ENCODE results near the gene ALOX5. TPM values are rescaled to one million over a fixed set of nuclear protein-coding genes. Genes with fewer than 3 reads are reported as not detected.

ALOX5 gene
- total and polyA plus RNA-seq, 4 donors: 2.9 to 16.9 (median 8.4) TPM

- no peak for TF ChIP-seq REST (IDR thresholded peaks at IDR 0.05)
- no peak for TF ChIP-seq HNF4G (IDR thresholded peaks at IDR 0.05)
Measured at GRCh38 chr10:45379891-45380540, 6.0 kb downstream of the ALOX5 start (continued).

- no peaks in the 10 kb centered on the region for H3K36me3 ChIP-seq (ENCODE audit: control insufficient read depth in 4 of 4, insufficient read depth in 3 of 4, low read depth in 1 of 4, low read length in 3 of 4)
- no peaks in the 10 kb centered on the region for H3K27me3 ChIP-seq (ENCODE audit: control insufficient read depth in 4 of 4, insufficient read depth in 4 of 4, low read length in 3 of 4)
- DNase-seq (ENCODE audit: low spot score): no peak
- 82% methylated on average over 8 of the region's 8 CpGs for WGBS
- H3K9ac ChIP-seq (ENCODE audit: low read depth in 1 of 2, low read length in 2 of 2): no peak overlapping the region
- H3K4me3 ChIP-seq (ENCODE audit: low read depth in 1 of 3, low read length in 3 of 3): no peak overlapping the region
- TF ChIP-seq ATF3 (IDR thresholded peaks at IDR 0.05) (no peak), GABPA (IDR thresholded peaks at IDR 0.05 in 1 of 2, conservative IDR thresholded peaks at IDR 0.05 in 1 of 2) (no peak), YY1 (IDR thresholded peaks at IDR 0.05) (no peak), NR2F2 (IDR thresholded peaks at IDR 0.05) (no peak), ZBTB33 (IDR thresholded peaks at IDR 0.05) (no peak), EGR1 (IDR thresholded peaks at IDR 0.05; ENCODE audit: low read depth in 2 of 2) (no peak), MAX (IDR thresholded peaks at IDR 0.05) (no peak), SP1 (IDR thresholded peaks at IDR 0.05) (no peak), CTCF (IDR thresholded peaks at IDR 0.05; ENCODE audit: low read depth, low read length, missing input control) (no peak), REST (IDR thresholded peaks at IDR 0.05) (no peak), RXRA (IDR thresholded peaks at IDR 0.05) (no peak), FOXA2 (IDR thresholded peaks at IDR 0.05) (no peak), FOXA1 (IDR thresholded peaks at IDR 0.05) (no peak), HNF4G (IDR thresholded peaks at IDR 0.05) (no peak), TAF1 (conservative IDR thresholded peaks at IDR 0.05) (no peak), HNF4A (conservative IDR thresholded peaks at IDR 0.05) (no peak), JUND (IDR thresholded peaks at IDR 0.05) (no peak), RAD21 (IDR thresholded peaks at IDR 0.05) (no peak)
- no peaks in the 10 kb centered on the region for H3K9me3 ChIP-seq (ENCODE audit: control insufficient read depth in 4 of 4, low read length in 3 of 4)
- H3K4me1 ChIP-seq (ENCODE audit: control insufficient read depth in 4 of 4, insufficient read depth in 4 of 4, low read length in 3 of 4): no peaks in the 10 kb centered on the region
- H3K27ac ChIP-seq (ENCODE audit: low read depth in 1 of 2, low read length in 2 of 2): no peak overlapping the region
Measured at GRCh38 chr10:45380903-45381620, 7.0 kb downstream of the ALOX5 start.
